Suppressor macrophage treated with lipopolysaccharide for 1 hour (primary cell): ENCODE data around the gene POU2AF2.
"Not testable (repeated sequence)": the region's sequence is repeated elsewhere in the genome, so short reads cannot be mapped to it uniquely, and the experiment has no call there.

Experiments
- DNase-seq, 3 donors: peaks; one replicate each; pipeline ENCODE4 v3.0.0-alpha.2; 2020 to 2022

The POU2AF2 gene, protein sequence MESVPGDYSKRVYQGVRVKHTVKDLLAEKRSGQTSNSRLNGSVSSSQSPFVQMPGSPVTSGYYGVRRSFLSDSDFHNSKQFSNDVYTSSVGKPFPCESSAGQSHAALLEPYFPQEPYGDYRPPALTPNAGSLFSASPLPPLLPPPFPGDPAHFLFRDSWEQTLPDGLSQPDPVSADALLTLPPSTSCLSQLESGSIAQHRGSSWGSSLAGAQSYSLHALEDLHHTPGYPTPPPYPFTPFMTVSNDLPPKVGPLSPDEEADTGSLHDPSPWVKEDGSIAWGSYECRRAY

GRCh38 chr11:111245425-111245824, at the start of gene POU2AF2:
TSS of gene POU2AF2 (plus strand) at chr11:111245725. CDS start at chr11:111245854, 129 bp downstream.
- no peak for DNase-seq

- no peak for DNase-seq
These were observed 45.5 kb upstream of the POU2AF2 start for GRCh38 chr11:111200010-111200534.

DNA sequence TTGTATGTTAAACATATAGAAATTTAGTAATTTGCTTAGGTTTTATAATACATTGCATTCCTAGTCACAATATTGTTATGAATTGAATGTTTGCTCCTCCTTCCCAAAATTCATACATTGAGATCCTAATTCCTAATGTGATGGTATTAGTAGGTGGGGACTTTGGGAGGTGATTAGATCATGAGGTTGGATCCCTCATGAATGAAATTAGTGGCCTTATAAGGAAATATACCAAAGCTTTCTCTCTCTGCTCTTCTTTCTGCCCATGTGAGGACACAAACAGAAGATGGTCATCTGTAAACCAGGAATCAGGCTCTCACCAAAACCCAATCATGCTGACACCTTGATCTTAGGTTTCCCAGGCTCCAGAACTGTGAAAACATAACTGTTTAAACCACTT, 41.3 kb upstream of the POU2AF2 start:
- DNase-seq: no peak

DNA sequence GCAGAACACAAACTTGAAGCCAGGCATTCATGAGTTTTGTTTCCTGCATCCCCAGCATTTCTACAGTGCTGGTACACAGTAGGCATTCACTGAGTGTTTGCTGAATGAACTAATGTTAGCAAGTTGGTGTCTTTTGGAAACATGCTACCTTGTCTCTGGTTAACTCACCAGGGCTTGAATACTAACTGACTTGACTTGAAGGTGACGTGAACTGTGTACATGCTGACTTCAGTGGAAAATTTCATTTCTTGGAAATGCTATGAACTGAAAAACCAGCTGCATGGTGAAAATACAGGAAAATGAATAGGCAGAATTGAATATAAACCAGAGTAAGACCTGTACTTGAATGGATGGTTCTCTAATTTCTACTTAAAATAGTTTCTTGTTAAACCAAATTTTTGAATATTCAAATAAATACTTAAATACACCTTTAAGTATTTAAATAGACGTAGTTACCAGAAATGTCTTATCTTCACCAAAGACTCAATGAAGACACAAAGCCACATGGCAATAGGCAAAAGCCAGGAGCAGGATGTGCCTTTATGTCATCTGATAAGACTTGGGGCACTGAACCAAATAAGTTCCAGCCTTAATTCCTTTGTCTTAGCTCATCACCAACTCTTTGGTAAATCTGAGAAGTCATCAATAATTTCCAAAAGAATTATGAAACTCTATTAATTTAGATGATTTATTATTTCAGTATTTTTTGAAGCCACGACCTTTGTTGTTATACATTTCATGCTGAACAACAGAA, 39.7 kb upstream of the POU2AF2 start:
- DNase-seq: no peak

GRCh38 chr11:111206472-111206871, 39.1 kb upstream of the POU2AF2 start:
- no peak for DNase-seq

GRCh38 chr11:111207213-111207612, 38.3 kb upstream of the POU2AF2 start:
- DNase-seq: no peak

DNA sequence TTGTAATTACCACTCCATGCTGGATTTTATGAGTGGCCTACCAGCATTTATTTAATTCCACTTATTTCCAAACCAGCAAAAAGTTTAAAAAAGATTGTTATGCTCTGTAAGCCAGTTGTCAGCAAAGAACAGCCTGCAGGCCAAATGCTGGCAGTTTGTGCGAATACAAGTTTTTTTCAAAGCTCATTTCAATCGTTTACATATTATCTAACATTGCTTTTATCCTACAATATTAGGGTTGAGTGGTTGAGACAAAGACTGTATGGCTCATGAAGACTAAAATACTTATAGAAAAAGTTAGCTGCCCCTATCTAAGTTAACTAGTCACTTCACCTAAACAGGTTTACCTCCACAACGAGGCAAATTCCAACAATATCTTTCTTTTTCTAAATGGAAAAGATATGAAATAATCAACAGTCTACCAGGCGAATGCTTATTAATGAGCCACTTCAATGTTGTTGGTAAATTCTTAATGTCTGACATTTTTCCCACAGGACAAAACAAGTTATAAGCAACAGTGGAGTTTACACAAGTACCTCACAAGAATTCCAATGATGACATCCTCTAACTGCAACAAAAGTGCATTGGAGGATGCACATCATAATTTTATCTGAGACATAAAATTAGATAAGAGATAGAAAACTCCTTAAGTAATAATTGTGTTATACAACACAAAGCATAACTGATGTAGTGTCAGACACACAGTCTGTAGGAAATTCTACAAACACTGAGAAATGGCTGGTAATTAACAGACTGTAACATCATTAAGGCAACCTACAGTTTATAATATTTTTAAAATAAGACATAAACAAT, 35.8 kb upstream of the POU2AF2 start:
- no peak for DNase-seq

GRCh38 chr11:111213256-111213655, 32.3 kb upstream of the POU2AF2 start:
- no peak for DNase-seq

- no peak for DNase-seq
These were observed 24.8 kb upstream of the POU2AF2 start for GRCh38 chr11:111220721-111221120.

DNA sequence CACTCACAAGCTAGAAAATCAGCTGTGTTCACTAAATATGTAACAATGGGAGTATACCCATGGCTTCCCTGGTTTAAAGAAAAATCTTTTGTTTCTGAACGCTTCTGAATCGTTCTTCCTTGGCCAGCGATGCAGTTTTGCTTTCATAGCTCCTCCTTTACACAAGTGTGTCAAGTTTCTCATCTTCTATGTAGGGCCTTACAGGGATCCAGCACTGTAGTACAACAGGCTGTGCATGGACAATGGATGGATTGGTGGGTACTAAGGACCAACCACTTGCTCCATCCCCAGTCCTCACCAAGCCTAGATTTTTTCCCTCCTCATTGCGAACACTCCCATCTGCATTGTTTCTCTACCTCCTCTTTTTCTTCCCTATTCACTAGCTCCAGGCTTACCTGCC, 24.3 kb upstream of the POU2AF2 start:
- DNase-seq: no peak

- not testable (repeated sequence) for DNase-seq
These were observed 23.6 kb upstream of the POU2AF2 start for GRCh38 chr11:111221936-111222335.

DNA sequence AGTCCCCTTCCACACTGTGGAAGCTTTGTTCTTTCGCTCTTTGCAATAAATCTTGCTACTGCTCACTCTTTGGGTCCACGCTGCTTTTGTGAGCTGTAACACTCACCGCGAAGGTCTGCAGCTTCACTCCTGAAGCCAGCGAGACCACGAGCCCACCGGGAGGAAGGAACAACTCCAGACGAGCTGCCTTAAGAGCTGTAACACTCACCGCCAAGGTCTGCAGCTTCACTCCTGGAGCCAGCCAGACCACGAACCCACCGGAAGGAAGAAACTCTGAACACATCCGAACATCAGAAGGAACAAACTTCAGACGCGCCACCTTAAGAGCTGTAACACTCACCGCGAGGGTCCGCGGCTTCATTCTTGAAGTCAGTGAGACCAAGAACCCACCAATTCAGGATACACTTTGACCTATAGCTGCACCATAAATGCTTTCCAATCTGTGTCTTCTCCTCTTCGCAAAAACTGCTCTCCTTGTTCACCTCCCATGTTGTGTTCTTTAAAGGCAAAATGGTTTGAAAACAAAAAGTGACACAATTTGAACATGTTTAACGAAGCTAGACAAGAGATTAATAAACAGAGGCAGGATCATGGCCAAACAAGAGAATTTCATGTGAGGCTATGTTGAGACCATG, 22.6 kb upstream of the POU2AF2 start:
- DNase-seq: not testable (repeated sequence)

DNA sequence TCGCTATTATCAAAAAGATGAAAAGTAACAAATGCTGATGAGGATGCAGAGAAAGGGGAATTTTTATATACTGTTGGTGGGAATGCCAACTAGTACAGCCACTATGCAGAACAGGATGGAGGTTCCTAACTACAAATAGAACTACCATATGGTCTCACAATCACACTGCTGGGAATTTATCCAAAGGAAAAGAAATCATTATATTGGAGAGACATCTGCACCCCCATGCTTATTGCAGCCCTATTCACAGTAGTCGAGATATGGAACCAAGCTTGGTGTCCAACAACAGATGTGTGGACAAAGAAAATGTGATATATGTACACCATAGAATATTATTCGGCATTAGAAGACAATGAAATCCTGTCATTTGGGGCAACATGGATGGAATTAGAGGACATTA, 19.6 kb upstream of the POU2AF2 start:
- no peak for DNase-seq

- DNase-seq: peak; percentile 30 to 43 (median 39)
These were observed 15.9 kb upstream of the POU2AF2 start for GRCh38 chr11:111229604-111230003.

- peak in 1 of 3 donors; percentile 8 for DNase-seq
These were observed 15.4 kb upstream of the POU2AF2 start for GRCh38 chr11:111230122-111230465.

- no peak for DNase-seq
These were observed 13.7 kb upstream of the POU2AF2 start for GRCh38 chr11:111231836-111232235.

- DNase-seq: no peak
These were observed 9.1 kb upstream of the POU2AF2 start for GRCh38 chr11:111236383-111236782.

DNA sequence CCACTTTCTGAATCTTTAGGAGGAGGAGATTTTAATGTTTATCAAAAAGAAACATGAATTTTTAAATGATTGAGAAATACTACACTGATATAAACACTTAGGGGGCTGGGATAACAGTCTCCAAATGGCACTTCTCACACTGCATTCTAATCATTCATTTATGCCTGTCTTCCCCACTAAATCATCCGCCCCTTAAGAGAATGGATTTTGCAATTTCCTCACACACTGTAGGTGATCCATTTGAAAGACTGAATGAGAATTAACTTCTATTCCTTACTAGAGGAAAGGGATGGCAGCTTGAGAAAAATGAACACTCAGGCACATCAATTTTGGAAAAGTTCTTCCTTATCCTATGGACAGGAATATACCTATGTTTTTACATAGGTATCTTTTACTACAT, 7.6 kb upstream of the POU2AF2 start:
- no peak for DNase-seq

- DNase-seq: no peak
These were observed 1.4 kb downstream of the POU2AF2 start for GRCh38 chr11:111246956-111247355.

DNA sequence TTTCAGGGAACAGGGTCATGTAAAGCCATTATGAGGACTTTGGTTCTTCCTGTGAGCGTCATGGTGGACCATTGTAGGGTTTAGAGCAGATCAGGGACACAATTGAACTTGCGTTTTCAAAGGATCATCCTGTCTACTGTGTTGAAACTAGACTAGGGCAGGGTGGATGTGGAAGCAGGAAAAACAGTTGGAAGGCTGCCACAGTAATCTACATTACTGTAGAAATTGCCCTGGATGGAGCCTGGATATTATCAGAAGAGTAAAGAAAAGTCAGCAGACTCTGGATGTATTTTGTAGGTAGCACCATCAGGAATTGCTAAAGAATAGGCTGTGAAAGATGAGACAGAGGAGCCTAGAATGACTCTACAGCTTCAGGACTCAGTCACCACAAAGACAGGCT, 5.4 kb downstream of the POU2AF2 start:
- no peak for DNase-seq

DNA sequence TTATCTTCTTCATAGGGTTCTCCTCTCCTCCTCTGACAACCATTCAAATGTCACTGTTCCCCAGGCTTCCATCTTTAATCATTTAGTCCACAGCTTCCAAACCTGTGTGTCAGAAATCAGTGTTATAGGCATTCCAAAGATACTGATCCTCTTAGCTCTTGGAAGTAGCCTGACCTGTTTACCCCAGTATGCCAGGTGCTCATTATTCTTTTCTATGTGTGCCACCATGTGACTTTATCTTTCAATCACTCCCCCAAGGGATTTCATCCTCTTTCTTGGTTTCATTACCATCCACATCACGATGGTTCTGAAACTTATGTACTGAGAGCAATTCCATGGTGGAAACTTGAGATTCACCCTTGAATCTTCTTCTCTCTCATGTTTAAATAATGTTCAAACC, 7.6 kb downstream of the POU2AF2 start:
- no peak for DNase-seq

DNA sequence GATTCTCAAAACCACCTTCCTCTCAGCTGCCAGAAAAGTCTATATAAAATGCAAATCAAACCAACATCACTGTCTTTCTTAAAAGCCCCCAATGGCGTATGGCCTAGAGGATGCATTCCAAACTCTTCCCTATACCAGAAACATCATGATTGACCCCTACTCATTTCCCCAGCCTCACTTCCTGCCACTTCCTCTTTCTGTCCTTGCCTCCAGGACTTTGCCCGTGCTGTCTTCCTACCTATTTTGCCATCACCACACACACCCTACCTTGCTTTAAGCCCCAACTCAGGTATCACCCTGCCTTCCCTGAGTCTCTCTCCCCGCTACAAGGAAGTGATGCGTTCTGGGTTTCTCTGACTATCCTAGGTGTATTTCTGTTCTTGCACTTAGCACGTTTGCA, 8.1 kb downstream of the POU2AF2 start:
- no peak for DNase-seq

DNA sequence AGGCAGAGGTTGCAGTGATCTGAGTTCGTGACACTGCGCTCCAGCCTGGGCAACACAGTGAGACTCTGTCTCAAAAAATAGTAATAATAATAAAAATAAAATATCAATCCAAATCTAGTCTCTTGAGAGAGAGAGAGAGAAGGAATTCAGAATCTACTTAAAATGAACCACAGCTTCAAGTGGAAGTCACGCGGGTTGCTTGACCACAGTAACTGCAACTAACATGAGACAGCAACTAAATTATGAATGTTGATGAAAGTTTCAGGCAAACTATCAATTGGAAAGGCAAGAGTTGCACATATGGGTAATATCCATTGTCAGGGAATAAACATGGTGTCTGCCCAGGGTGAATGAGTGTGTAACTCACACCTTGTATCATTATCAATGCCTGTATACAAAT, 12.5 kb downstream of the POU2AF2 start:
- peak in 1 of 3 donors; percentile 9 for DNase-seq
